Endothelial cell (in vitro differentiated cells): ENCODE measurements around the gene BCL7A. TPM values are rescaled to one million over a fixed set of nuclear protein-coding genes. Genes with fewer than 3 reads are reported as not detected.

ENCODE experiments used
- DNase-seq: peaks from one replicate; pipeline ENCODE4 v3.0.0; 2021; ENCODE audit warnings: low spot score
- H3K27ac Mint-ChIP-seq: one replicate; pipeline ENCODE4 v1.8.0; 2021; ENCODE audit warnings: mixed read lengths, inconsistent platforms; ENCODE audit not compliant: unreplicated experiment
- H3K27me3 Mint-ChIP-seq: one replicate; pipeline ENCODE4 v1.8.0; 2021; ENCODE audit warnings: mild to moderate bottlenecking, moderate library complexity, mixed read lengths, inconsistent platforms; ENCODE audit not compliant: unreplicated experiment
- H3K36me3 Mint-ChIP-seq: one replicate; pipeline ENCODE4 v1.8.0; 2021; ENCODE audit warnings: mild to moderate bottlenecking, low read depth, mixed read lengths, inconsistent platforms; ENCODE audit not compliant: unreplicated experiment
- H3K4me1 Mint-ChIP-seq: one replicate; pipeline ENCODE4 v1.8.0; 2021; ENCODE audit warnings: mild to moderate bottlenecking, mixed read lengths, inconsistent platforms; ENCODE audit not compliant: unreplicated experiment
- H3K4me3 Mint-ChIP-seq: one replicate; pipeline ENCODE4 v1.8.0; 2021; ENCODE audit warnings: mild to moderate bottlenecking, mixed read lengths, inconsistent platforms; ENCODE audit not compliant: unreplicated experiment
- H3K9me3 Mint-ChIP-seq: one replicate; pipeline ENCODE4 v1.8.0; 2021; ENCODE audit warnings: mixed read lengths, inconsistent platforms; ENCODE audit not compliant: unreplicated experiment
- CTCF ChIP-seq: fragments of 200-600 bp; sonication (generic); IDR thresholded peaks from one replicate; pipeline ENCODE4 v1.5.0; 2021; ENCODE audit warnings: antibody characterized with exemption; ENCODE audit not compliant: unreplicated experiment
- total RNA-seq: library from RNA; stranded (reverse); fragmentation: NEBNext Ultra II Directional; extraction: Animal tissue kit (Norgen Biotek cat#: 25700); gene quantifications from one replicate; pipeline ENCODE4 v1.2.1, GENCODE V29; 2021; ENCODE audit not compliant: unreplicated experiment

BCL7A gene
- total RNA-seq, 1 donor from 2014 or later = 6.2 TPM

- Mint-ChIP-seq H3K36me3 (peaks cover 24% of the 10 kb centered on the region), H3K27ac (peak overlapping the region; percentile 93), H3K4me3 (peak overlapping the region; percentile 28), H3K4me1 (peaks cover 52% of the 10 kb centered on the region), H3K9me3 (no peaks in the 10 kb centered on the region), H3K27me3 (peaks cover 16% of the 10 kb centered on the region)
- no peak for DNase-seq
- TF ChIP-seq CTCF = no peak
Measured at GRCh38 chr12:122082621-122083356, 61.1 kb downstream of the BCL7A start.

DNA sequence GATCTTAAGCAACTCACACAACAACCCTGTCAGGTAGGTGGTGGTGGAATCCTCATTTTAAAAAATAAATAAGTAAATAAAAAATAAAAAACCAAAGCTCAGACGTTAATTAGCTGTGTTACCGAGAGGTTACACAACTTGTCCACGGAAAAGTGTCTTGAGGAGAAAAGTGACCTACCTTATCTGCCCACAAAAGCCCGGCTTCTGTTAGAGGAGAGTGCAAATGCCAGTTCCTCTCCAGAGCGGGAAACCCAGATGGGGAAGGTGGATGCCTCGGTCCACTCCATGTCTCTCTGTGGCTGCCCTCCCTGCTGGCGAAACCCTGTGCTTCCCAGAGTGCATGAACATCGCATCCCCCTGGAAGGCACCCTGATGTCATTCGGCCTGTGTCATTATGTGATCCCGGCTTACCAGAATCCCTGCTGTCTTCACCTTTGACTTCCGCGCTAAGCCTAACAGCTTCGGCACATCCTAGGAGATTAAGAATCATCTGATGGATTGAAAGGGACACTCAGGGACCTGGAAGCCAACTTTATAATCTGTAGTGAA, 63.2 kb downstream of the BCL7A start:
- peaks cover 62% of the 10 kb centered on the region for H3K4me1 Mint-ChIP-seq
- no peak for TF ChIP-seq CTCF
- H3K27ac Mint-ChIP-seq = no peak overlapping the region
- no peak for DNase-seq
- peaks cover 15% of the 10 kb centered on the region for H3K27me3 Mint-ChIP-seq
- H3K4me3 Mint-ChIP-seq = no peak overlapping the region
- no peaks in the 10 kb centered on the region for H3K9me3 Mint-ChIP-seq
- H3K36me3 Mint-ChIP-seq = peaks cover 31% of the 10 kb centered on the region

DNA sequence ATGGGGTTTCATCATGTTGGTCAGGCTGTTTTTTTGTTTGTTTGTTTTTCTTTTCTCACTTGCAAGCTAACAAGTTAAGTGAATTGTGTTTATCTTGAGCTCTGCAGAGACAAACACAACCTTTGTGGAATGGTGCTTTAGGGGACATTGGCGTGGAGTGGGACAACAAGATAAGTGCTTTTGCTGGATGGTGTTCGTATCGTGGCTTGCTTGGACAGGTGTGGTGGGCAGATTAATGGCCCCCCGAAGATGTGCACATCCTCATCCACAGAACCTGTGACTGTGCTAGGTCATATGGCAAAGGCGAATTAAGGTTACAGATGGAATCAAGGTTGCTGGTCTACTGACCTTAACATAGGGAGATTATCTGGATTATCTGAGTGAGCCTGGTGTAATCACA, 63.9 kb downstream of the BCL7A start:
- H3K4me1 Mint-ChIP-seq = peaks cover 58% of the 10 kb centered on the region

GRCh38 chr12:122086116-122086515, 64.4 kb downstream of the BCL7A start:
- no peak overlapping the region for H3K4me3 Mint-ChIP-seq
- no peak for DNase-seq
- H3K36me3 Mint-ChIP-seq = peaks cover 31% of the 10 kb centered on the region
- H3K27ac Mint-ChIP-seq = no peak overlapping the region
- peaks cover 15% of the 10 kb centered on the region for H3K27me3 Mint-ChIP-seq
- TF ChIP-seq CTCF = no peak
- H3K9me3 Mint-ChIP-seq = no peaks in the 10 kb centered on the region
- H3K4me1 Mint-ChIP-seq = peaks cover 60% of the 10 kb centered on the region

More for the DNA sequence above, 63.9 kb downstream of the BCL7A start:
- H3K36me3 Mint-ChIP-seq = peaks cover 31% of the 10 kb centered on the region
- no peaks in the 10 kb centered on the region for H3K9me3 Mint-ChIP-seq
- H3K27ac Mint-ChIP-seq = no peak overlapping the region
- no peak for TF ChIP-seq CTCF
- no peak for DNase-seq
- peak overlapping the region; percentile 48 for H3K4me3 Mint-ChIP-seq
- peaks cover 15% of the 10 kb centered on the region for H3K27me3 Mint-ChIP-seq

DNA sequence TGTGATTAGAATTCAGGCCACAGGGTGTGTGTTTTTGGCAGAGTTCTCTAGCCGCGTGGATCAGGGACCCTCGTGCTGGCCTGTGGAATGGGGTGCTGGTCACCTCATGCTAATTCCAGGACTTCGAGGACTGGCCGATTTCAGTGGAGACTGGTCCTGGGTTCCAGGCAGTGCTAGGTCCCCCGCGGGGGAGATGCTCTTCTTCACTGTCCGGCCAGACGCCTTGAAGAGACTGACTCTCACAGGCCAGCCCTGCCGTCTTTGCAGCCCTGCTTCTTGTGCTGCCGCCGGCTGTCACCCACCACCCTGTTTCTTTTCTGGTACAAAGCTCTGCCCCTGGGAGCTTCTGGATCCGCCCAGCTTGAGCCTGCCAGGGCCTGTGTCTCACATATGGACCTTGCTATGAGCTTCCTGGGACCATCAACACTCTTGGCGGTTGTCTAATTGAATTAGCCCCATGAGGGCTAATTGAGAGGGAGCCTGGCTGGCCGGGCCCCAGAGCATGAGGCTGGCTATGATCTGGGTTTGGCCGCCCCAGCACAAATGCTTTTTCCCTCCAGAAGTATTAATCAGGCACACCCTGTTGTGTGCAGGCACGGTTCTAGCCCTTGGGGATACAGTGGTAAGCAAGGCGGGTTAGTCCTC, 65.1 kb downstream of the BCL7A start:
- DNase-seq = no peak
- Mint-ChIP-seq H3K27me3 (peaks cover 16% of the 10 kb centered on the region), H3K9me3 (no peaks in the 10 kb centered on the region), H3K27ac (no peak overlapping the region), H3K4me1 (peaks cover 60% of the 10 kb centered on the region), H3K4me3 (no peak overlapping the region), H3K36me3 (peaks cover 31% of the 10 kb centered on the region)
- no peak for TF ChIP-seq CTCF
